BJ (cell line): ENCODE data around the gene PCDH9. TPM values are rescaled to one million over a fixed set of nuclear protein-coding genes. Genes with fewer than 3 reads are reported as not detected.

ENCODE experiments used
- CTCF ChIA-PET: fragments of 350-600 bp; formaldehyde crosslinking; extraction: SDS; loops from one replicate; lab custom pipeline; 2021; ENCODE audit warnings: antibody characterized with exemption, inconsistent platforms; lab: Yijun Ruan, JAX
- POLR2A ChIA-PET: fragments of 300-600 bp; sonication (Branson Sonifier 250); formaldehyde crosslinking; extraction: SDS; loops from one replicate; lab custom pipeline; 2021; ENCODE audit warnings: antibody characterized with exemption; lab: Charles Lee
- DNase-seq: peaks from one replicate; pipeline ENCODE4 v3.0.0-alpha.2; 2011; ENCODE audit warnings: low read depth
- H3K27me3 ChIP-seq: 2 replicates; pipeline ENCODE4 v1.6.0; 2011; ENCODE audit warnings: low read length; ENCODE audit not compliant: control insufficient read depth, insufficient read depth
- H3K36me3 ChIP-seq: 2 replicates; pipeline ENCODE4 v1.5.1; 2011; ENCODE audit warnings: low read length; ENCODE audit not compliant: control insufficient read depth, insufficient read depth
- H3K4me3 ChIP-seq: 2 replicates; pipeline ENCODE4 v1.5.1; 2011; ENCODE audit warnings: low read depth, mild to moderate bottlenecking, control low read depth, low read length
- polyA plus RNA-seq: library from polyadenylated mRNA; depleted of rRNA; stranded (reverse); fragments of >200 nt; gene quantifications from 2 replicates; pipeline ENCODE4 v1.2.3, GENCODE V29; 2011
- TF ChIP-seq, protein P1 (sequence below): IDR thresholded peaks from 2 replicates; pipeline ENCODE4 v1.5.1; 2011; ENCODE audit warnings: low read depth, mild to moderate bottlenecking, control low read depth, inconsistent platforms, low read length, moderate library complexity; ENCODE audit not compliant: insufficient read depth

Gene PCDH9
- polyA plus RNA-seq, 1 experiment, result 2.3 TPM

DNA sequence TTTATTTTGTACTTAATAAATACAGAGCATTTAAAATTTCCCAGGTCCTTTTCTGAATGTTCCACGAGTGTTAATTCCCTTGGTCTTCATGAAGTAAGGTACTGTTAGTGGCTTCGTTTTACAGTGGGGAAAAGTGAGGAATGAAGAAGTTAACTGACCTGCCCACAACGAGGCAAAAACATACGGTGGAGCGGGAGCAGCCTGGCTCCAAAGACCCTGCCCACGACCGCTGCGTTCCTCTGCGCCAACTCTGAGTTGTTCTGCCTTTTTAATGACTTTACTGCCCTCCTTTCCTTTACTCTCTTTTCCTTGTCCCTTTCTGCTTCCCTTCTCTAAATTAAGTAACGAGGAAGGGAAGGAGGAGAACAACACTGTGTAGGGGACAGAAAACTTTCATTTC is 392.9 kb downstream of the PCDH9 start:
- H3K36me3 ChIP-seq, result no peaks in the 10 kb centered on the region
- TF ChIP-seq, protein P1, sequence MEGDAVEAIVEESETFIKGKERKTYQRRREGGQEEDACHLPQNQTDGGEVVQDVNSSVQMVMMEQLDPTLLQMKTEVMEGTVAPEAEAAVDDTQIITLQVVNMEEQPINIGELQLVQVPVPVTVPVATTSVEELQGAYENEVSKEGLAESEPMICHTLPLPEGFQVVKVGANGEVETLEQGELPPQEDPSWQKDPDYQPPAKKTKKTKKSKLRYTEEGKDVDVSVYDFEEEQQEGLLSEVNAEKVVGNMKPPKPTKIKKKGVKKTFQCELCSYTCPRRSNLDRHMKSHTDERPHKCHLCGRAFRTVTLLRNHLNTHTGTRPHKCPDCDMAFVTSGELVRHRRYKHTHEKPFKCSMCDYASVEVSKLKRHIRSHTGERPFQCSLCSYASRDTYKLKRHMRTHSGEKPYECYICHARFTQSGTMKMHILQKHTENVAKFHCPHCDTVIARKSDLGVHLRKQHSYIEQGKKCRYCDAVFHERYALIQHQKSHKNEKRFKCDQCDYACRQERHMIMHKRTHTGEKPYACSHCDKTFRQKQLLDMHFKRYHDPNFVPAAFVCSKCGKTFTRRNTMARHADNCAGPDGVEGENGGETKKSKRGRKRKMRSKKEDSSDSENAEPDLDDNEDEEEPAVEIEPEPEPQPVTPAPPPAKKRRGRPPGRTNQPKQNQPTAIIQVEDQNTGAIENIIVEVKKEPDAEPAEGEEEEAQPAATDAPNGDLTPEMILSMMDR, result no peak
- POLR2A ChIA-PET, result no interaction called here
- DNase-seq, result no peak
- H3K27me3 ChIP-seq, result no peaks in the 10 kb centered on the region
- CTCF ChIA-PET, result no interaction called here
- H3K4me3 ChIP-seq, result no peak overlapping the region

DNA sequence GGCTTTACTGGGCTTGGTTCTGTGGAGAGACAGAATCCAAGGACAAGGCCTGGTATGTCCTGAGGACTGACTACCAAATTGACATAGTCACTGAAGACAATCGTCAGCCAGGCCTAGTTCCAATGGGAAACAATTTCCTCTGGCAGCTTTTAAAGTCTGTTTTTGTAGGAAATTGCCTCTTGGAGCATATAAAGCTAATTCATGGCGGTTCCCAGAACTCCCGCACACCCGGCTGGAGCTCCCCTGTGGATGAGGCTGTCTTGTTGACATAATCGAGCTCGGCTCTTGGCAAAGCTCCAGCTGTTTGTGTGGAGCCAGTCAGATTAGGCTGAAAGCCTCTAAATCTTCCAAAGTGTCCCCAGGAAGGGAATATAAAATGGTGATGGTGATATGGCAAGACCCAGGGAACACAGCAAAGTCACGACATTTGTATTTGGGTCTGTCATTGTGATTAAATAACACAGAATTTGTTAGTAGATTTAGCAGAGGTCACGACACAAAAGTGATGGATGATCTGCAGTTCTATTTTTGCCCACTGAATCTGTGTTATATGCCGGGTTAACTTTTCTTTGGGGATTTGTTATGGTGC is 395.0 kb downstream of the PCDH9 start:
- Histone ChIP-seq H3K27me3 (no peaks in the 10 kb centered on the region), H3K36me3 (no peaks in the 10 kb centered on the region), H3K4me3 (no peak overlapping the region)
- ChIA-PET CTCF (no interaction called here), POLR2A (no interaction called here)
- TF ChIP-seq, protein P1, result no peak
- DNase-seq, result no peak

DNA sequence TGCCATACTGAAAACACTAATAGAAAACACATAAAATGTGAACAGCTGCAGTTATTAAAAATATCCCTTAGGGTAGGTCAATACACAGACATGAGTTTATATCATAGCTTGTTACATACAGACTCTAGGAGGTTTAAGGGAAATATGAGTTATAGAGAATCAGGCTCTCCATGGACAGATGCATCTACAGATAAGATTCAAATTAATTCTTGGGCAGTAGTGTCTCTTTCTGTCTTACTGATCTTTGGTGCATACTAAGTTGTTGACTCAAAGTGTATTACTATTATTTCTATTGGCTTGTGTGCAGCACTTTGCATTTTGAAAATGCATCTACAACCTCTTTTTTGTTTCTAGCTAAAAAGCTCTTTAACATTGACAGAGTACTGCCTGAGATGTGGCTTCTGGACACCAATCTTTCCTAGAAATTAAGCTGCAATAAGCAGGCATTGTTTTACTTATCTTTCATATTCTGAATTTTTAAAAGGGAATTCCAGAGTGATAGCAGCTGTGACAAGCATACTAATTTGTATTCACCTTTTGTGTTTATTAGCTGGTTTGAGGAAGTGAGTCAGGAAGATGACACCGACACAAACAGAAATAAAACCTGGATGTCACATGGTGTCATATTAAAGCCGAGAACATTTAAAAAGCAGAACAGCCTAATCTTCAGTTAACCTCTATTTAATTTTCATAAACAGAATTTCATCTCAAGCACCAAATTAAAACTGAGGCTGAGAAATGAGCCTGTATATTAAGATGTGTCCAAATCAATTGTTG is 399.0 kb downstream of the PCDH9 start:
- POLR2A ChIA-PET, result no interaction called here
- CTCF ChIA-PET, result no interaction called here
- no peak for DNase-seq
- TF ChIP-seq, protein P1, result no peak
- H3K36me3 ChIP-seq, result no peaks in the 10 kb centered on the region
- H3K4me3 ChIP-seq, result no peak overlapping the region
- H3K27me3 ChIP-seq, result no peaks in the 10 kb centered on the region

DNA sequence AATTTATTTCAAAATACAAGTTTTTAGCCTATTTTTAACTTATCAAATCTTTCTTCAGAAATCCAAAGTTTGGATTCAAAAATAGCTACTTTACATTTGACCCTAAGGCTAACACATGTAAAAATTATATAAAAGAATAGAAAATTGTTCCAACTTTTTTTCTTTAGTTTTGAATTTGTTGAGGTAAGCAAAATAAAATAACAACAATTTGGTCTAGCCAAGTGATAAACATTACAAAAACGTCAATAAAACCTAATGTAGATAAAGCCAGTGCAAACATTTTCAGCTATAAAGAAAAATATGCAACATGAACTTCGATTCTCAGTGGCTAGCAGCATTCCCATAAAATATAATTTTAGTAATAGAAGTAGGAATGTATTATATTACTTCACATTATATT is 400.3 kb downstream of the PCDH9 start:
- Histone ChIP-seq H3K36me3 (no peaks in the 10 kb centered on the region), H3K27me3 (no peaks in the 10 kb centered on the region), H3K4me3 (no peak overlapping the region)
- POLR2A ChIA-PET, result no interaction called here
- TF ChIP-seq, protein P1, result no peak
- CTCF ChIA-PET, result no interaction called here
- no peak for DNase-seq

DNA sequence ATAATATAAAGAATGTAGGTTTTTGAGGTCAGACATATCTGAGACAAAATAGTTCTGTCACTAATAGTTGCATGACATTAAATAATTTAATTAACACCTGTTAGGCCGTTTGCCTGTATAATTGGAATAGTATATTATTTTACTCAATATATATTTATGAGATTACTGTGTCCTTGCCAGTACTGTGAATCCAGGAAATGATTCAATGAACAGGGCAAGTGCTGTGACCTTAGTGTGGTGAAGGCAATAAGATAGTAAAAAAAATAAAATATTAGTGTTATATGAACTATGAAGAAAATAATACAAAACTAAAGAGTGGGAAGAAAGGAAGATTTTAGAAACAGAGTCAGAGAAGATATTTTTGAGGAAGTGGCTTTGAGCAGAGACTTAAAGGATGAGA is 403.7 kb downstream of the PCDH9 start:
- ChIA-PET POLR2A (no interaction called here), CTCF (no interaction called here)
- TF ChIP-seq, protein P1, result no peak

More for the DNA sequence above, 403.7 kb downstream of the PCDH9 start:
- Histone ChIP-seq H3K36me3 (no peaks in the 10 kb centered on the region), H3K27me3 (no peaks in the 10 kb centered on the region), H3K4me3 (no peak overlapping the region)
- no peak for DNase-seq
